Right kidney (tissue), 1 donor: ENCODE measurements around the gene SNF8.

ENCODE experiments used
- DNase-seq: peaks from one replicate; pipeline ENCODE4 v3.0.0-alpha.2; 2016

SNF8 gene

GRCh38 chr17:48933035-48933434 is 11.6 kb downstream of the SNF8 start:
- DNase-seq, result no peak

- DNase-seq, result no peak
Observed at GRCh38 chr17:48930435-48930873, 14.2 kb downstream of the SNF8 start.

GRCh38 chr17:48929812-48930165 is 14.9 kb downstream of the SNF8 start:
- DNase-seq, result no peak

- DNase-seq, result no peak
Observed at GRCh38 chr17:48928876-48929811, 15.5 kb downstream of the SNF8 start.

GRCh38 chr17:48927978-48928745 is 16.5 kb downstream of the SNF8 start:
- DNase-seq, result no peak

- no peak for DNase-seq
Observed at GRCh38 chr17:48925991-48926342, 18.7 kb downstream of the SNF8 start.

GRCh38 chr17:48925251-48925990 is 19.2 kb downstream of the SNF8 start:
- no peak for DNase-seq

GRCh38 chr17:48915459-48916282 is 29.0 kb downstream of the SNF8 start:
- no peak for DNase-seq

- no peak for DNase-seq
Observed at GRCh38 chr17:48912476-48912875, 32.2 kb downstream of the SNF8 start.

- no peak for DNase-seq
Observed at GRCh38 chr17:48910370-48910769, 34.3 kb downstream of the SNF8 start.

GRCh38 chr17:48909783-48910182 is 34.9 kb downstream of the SNF8 start:
- no peak for DNase-seq

- peak; percentile 24 for DNase-seq
Observed at GRCh38 chr17:48908853-48909394, 35.7 kb downstream of the SNF8 start.

- DNase-seq, result peak; percentile 96
Observed at GRCh38 chr17:48908047-48908843, 36.4 kb downstream of the SNF8 start, which contains the start of gene UBE2Z. Gene UBE2Z (plus strand): TSS chr17:48908407. CDS start chr17:48908504, 97 bp downstream.

- DNase-seq, result no peak
Observed at GRCh38 chr17:48907713-48908046, 37.0 kb downstream of the SNF8 start.

GRCh38 chr17:48905987-48906515 is 38.6 kb downstream of the SNF8 start:
- DNase-seq, result no peak

- DNase-seq, result no peak
Observed at GRCh38 chr17:48904428-48904827, 40.2 kb downstream of the SNF8 start.

- DNase-seq, result no peak
Observed at GRCh38 chr17:48903401-48903800, 41.2 kb downstream of the SNF8 start.

- DNase-seq, result no peak
Observed at GRCh38 chr17:48901241-48901640, 43.4 kb downstream of the SNF8 start.

- DNase-seq, result no peak
Observed at GRCh38 chr17:48894886-48895285, 49.8 kb downstream of the SNF8 start.
